ENCODE data around the gene TMEM225B. TPM values are rescaled to one million over a fixed set of nuclear protein-coding genes. Genes with fewer than 3 reads are reported as not detected.
"Not testable (repeated sequence)": the region's sequence is repeated elsewhere in the genome, so short reads cannot be mapped to it uniquely, and the experiment has no call there.

Gene TMEM225B
- total RNA-seq, 1 experiment from 2014 or later = 3.1 TPM

DNA sequence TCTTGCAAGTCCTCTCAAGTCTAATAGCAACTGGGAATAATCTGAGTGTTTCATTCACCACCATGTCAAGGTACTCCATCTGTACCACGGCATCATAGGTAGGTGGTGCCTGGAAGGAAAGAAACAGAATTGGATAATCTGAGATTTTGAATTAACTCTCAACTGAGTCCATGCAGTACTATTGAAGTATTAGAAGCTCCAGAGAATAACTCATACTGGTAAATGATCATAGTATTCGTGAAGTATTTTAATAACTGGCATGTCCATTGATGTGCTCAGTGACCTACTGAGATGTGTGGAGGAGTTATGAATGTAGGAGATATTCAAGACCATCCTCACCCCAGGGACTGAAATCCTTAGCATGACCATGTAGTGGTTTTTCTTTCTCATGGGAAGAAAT, 54.6 kb downstream of the TMEM225B start:
- Histone ChIP-seq H3K27me3 (ENCODE audit: insufficient read depth, low read length) (no peaks in the 10 kb centered on the region), H3K27ac (ENCODE audit: low read depth, low read length) (no peak overlapping the region), H4K20me1 (ENCODE audit: insufficient read depth) (no peaks in the 10 kb centered on the region), H3K9me3 (ENCODE audit: control insufficient read depth in 1 of 2, insufficient read depth in 1 of 2, low read depth in 1 of 2, low read length in 2 of 2) (no peaks in the 10 kb centered on the region), H3K4me1 (ENCODE audit: control insufficient read depth in 1 of 2, insufficient read depth in 2 of 2, low read length in 2 of 2) (no peaks in the 10 kb centered on the region), H2AFZ (ENCODE audit: low read depth, low read length, poor library complexity, severe bottlenecking) (no peak overlapping the region), H3K4me3 (replicated peaks in 1 of 2; ENCODE audit: low read depth in 1 of 2, low read length in 2 of 2) (no peak overlapping the region), H3K36me3 (ENCODE audit: control insufficient read depth in 1 of 2, insufficient read depth in 2 of 2, low read length in 2 of 2) (no peaks in the 10 kb centered on the region; a peak in 1 of 4 replicates), H3K4me2 (ENCODE audit: low read length) (no peak overlapping the region), H3K9ac (ENCODE audit: low read length) (no peak overlapping the region), H3K9me2 (ENCODE audit: insufficient read depth) (no peaks in the 10 kb centered on the region), H3K79me2 (ENCODE audit: insufficient read depth, low read length) (no peaks in the 10 kb centered on the region)
- ChIA-PET RAD21 (ENCODE audit: low non-redundant PET in 1 of 2, low total read pairs in 2 of 2, uncharacterized antibody in 2 of 2, unreplicated experiment in 2 of 2) (interaction anchor here in 1 of 2 experiments (0.7 kb wide), 1 partner anchor 23 kb away, joined by 5 read pairs; no protein-coding TSS in a partner anchor), CTCF (no interaction called here), POLR2A (no interaction called here)
- BruUV-seq (replicated peaks) = no TSS peak
- intact Hi-C loops (cut with micrococcal nuclease) = no loop called here
- TF ChIP-seq ZNF274 (IDR thresholded peaks at IDR 0.05; ENCODE audit: low read depth, low read length) (no peak), CBX3 (IDR thresholded peaks at IDR 0.05; ENCODE audit: low read depth) (no peak), YY1 (IDR thresholded peaks at IDR 0.05; ENCODE audit: extremely low read depth, insufficient replicate concordance, low read depth, low read length) (no peak), JUND (IDR thresholded peaks at IDR 0.05) (no peak), CEBPB (IDR thresholded peaks at IDR 0.05; ENCODE audit: low read depth) (no peak), EGR1 (IDR thresholded peaks at IDR 0.05; ENCODE audit: low read depth) (no peak), SIN3A (IDR thresholded peaks at IDR 0.05; ENCODE audit: low read depth) (no peak), TCF7L2 (IDR thresholded peaks at IDR 0.05; ENCODE audit: borderline replicate concordance, extremely low read depth, insufficient read depth, insufficient read length) (no peak), ELF1 (IDR thresholded peaks at IDR 0.05; ENCODE audit: borderline replicate concordance, low read depth) (no peak), POLR2A (IDR thresholded peaks at IDR 0.05; ENCODE audit: borderline replicate concordance, extremely low read depth, insufficient read depth, insufficient read length) (no peak), REST (IDR thresholded peaks at IDR 0.05; ENCODE audit: low read depth) (no peak), EZH2phosphoT487 (IDR thresholded peaks at IDR 0.05; ENCODE audit: borderline replicate concordance) (no peak), ATF3 (IDR thresholded peaks at IDR 0.05) (no peak), SRF (IDR thresholded peaks at IDR 0.05; ENCODE audit: low read depth) (no peak), RAD21 (IDR thresholded peaks at IDR 0.05; ENCODE audit: low read depth) (no peak), POLR2AphosphoS5 (IDR thresholded peaks at IDR 0.05; ENCODE audit: low read depth, low read length) (no peak), MAX (IDR thresholded peaks at IDR 0.05) (no peak), ZFX (IDR thresholded peaks at IDR 0.05) (no peak)
- TF ChIP-seq, protein P1, sequence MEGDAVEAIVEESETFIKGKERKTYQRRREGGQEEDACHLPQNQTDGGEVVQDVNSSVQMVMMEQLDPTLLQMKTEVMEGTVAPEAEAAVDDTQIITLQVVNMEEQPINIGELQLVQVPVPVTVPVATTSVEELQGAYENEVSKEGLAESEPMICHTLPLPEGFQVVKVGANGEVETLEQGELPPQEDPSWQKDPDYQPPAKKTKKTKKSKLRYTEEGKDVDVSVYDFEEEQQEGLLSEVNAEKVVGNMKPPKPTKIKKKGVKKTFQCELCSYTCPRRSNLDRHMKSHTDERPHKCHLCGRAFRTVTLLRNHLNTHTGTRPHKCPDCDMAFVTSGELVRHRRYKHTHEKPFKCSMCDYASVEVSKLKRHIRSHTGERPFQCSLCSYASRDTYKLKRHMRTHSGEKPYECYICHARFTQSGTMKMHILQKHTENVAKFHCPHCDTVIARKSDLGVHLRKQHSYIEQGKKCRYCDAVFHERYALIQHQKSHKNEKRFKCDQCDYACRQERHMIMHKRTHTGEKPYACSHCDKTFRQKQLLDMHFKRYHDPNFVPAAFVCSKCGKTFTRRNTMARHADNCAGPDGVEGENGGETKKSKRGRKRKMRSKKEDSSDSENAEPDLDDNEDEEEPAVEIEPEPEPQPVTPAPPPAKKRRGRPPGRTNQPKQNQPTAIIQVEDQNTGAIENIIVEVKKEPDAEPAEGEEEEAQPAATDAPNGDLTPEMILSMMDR (IDR thresholded peaks at IDR 0.05 in 2 of 3, conservative IDR thresholded peaks at IDR 0.05 in 1 of 3; ENCODE audit: borderline replicate concordance in 1 of 3, insufficient read depth in 1 of 3, low read depth in 2 of 3, low read length in 2 of 3) = no peak
- ATAC-seq (no peak), DNase-seq (ENCODE audit: low read depth, low spot score) (no peak)

DNA sequence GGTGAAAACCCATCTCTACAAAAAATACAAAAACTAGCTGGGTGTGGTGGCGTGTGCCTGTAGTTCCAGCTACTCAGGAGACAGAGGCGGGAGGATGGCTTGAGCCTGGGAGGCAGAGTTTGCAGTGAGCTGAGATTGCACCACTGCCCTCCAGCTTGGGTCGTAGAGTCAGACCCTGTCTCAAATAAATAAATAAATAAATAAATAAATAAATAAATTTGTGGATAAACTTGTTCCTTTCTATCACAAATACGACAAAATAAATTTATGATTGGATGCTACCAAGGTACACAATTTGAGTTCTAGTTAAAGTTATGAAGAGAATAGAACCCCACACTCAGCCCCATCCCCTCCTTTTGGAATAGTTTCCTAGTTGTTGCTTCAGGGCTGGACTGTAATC, 55.2 kb downstream of the TMEM225B start:
- H3K4me2 ChIP-seq (ENCODE audit: low read length); DNase-seq (ENCODE audit: low read depth, low spot score); H3K4me1 ChIP-seq (ENCODE audit: control insufficient read depth in 1 of 2, insufficient read depth in 2 of 2, low read length in 2 of 2); RAD21 ChIA-PET (ENCODE audit: low non-redundant PET in 1 of 2, low total read pairs in 2 of 2, uncharacterized antibody in 2 of 2, unreplicated experiment in 2 of 2); CTCF ChIA-PET; H3K27me3 ChIP-seq (ENCODE audit: insufficient read depth, low read length); H3K9me3 ChIP-seq (ENCODE audit: control insufficient read depth in 1 of 2, insufficient read depth in 1 of 2, low read depth in 1 of 2, low read length in 2 of 2); H3K9ac ChIP-seq (ENCODE audit: low read length); BruUV-seq (replicated peaks); ATAC-seq; POLR2A ChIA-PET; intact Hi-C loops (cut with micrococcal nuclease); H3K36me3 ChIP-seq (ENCODE audit: control insufficient read depth in 1 of 2, insufficient read depth in 2 of 2, low read length in 2 of 2); H4K20me1 ChIP-seq (ENCODE audit: insufficient read depth); H3K27ac ChIP-seq (ENCODE audit: low read depth, low read length); H3K4me3 ChIP-seq (replicated peaks in 1 of 2; ENCODE audit: low read depth in 1 of 2, low read length in 2 of 2); H3K79me2 ChIP-seq (ENCODE audit: insufficient read depth, low read length); H2AFZ ChIP-seq (ENCODE audit: low read depth, low read length, poor library complexity, severe bottlenecking); H3K9me2 ChIP-seq (ENCODE audit: insufficient read depth): not testable (repeated sequence)
